ENCODE measurements around the gene RER1.

The RER1 gene

DNA sequence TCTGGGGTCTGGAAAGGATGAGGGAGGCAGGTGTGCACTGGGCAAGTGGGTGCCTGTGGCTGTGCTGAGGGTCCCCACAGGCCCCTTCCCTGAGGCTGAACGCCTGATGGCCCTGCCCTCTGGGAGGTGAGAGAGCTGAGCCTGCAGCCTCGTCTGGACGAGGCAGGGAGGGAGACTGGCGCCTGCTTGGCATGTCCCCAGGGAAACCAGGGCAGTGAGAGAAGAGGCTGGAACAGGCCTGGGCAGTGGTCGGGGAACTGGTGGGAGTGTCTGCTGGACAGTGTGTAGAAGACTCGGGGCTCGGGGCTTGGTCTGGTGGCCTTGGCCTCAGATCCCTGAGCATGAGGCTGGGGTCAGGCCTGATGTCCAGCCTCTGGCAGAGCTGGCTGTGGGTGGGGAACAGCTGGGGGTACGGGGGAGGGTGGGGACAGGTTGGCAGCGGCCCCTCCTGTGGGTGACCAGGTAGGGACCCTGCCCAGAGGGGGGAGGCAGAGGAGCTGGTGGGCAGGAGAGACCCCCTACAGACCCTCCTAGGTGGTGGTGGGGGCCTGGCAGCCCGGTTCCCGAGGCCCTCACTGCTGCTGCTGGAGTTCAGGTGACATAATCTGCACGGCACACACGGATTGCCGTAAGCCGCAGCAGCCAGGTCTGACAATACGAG, 53.7 kb downstream of the RER1 start:
- DNase-seq (ENCODE audit: low read depth, low spot score), result no peak

DNA sequence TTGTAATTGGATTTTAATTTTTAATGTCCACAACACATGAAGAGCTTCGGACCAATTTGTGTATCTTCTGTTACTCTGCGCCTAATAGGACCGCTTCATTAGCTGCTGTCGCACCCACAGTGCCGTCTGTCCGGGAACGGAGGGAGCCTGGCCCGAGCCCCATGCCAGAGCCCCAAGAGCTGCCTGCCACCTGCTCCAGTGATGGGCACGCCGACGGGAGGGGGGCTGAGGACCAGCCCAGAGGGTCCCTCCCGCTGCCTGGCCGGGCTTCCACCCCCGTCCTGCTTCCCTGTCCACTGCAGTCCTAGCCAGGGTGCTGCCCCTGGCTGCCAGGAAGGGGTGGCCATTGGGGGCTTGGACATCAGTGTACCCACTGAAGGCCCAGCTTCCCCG, 54.2 kb downstream of the RER1 start:
- DNase-seq (ENCODE audit: low read depth, low spot score), result no peak

DNA sequence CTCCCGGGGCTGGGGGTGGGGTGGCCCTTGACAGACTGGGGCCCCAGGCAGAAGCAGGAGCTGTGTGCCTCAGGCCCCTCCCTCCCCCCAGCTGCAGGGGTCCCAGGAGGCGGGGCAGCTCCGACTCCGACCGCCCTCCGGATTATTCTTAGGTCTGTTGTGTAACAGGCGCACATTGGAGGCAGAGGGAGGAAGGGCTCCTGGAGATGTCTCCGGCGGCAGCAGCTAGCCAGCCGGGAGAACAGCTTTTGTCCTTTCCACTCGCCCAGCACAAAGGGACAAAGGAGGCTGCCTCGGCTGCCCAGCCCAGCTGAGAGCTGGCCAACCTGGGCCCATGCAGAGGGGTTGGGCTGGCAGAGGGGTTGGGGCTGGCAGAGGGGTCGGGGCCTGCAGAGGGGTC, 54.8 kb downstream of the RER1 start:
- DNase-seq (ENCODE audit: low read depth, low spot score), result no peak

DNA sequence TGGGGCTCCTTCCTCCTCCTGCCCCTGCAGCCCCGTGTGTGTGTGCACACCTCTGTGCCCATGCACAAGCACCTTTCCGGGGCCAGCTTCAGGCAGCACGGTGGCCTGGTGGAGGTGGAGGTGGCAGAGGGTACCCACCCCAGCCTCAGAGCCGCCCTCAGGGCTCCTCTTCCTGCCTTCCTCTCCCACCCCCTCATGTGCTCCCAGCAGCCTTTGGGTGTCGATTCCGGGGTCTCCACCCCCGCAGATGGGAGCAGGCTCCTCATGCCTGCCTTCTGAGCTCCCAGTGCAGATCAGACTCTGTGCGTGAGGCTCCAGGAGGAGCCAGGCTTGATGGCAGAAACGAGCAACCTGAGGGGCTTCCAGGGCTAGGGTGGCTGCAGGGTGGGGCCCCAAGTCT, 55.2 kb downstream of the RER1 start:
- DNase-seq (ENCODE audit: low read depth, low spot score), result no peak

DNA sequence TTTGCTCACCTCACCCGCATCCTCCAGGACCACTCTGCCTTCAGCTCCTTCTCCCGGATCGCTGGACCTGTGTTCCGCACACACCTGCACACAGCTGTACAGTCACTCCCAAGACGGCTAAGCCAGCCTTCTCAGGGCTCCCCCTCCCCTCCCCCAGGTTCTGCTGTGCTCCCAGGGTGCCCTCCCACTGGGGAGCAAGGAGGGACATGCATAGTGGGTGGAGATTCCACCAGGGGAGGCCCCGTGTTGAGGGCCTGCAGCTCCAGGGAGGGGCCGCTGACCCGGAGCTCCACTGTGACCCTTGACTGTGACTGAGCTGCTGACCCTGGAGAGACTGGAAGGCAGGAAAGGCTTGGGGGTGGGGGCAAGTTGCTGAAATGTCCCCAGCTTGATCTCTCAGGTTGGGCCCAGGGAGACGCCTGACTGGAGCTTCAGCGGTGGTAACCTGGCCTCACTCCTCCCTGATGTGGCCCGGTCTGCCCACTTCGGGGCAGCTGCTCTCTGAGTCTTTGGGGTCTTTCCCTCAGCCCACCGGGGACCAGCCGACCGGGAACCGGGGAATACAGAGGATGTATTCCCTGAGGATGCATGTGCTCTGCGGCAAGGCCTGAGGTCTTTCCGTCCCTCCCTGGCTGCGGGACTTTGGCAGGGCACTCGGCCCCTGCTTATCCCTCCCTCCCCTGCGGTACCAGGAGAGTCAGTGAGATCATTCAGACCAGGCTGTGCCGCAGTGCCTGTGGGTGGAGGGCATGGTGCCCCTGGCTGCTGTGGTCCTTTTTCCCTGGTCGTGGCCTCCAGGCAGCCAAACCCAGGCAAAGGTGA, 55.8 kb downstream of the RER1 start:
- no peak for DNase-seq (ENCODE audit: low read depth, low spot score)

DNA sequence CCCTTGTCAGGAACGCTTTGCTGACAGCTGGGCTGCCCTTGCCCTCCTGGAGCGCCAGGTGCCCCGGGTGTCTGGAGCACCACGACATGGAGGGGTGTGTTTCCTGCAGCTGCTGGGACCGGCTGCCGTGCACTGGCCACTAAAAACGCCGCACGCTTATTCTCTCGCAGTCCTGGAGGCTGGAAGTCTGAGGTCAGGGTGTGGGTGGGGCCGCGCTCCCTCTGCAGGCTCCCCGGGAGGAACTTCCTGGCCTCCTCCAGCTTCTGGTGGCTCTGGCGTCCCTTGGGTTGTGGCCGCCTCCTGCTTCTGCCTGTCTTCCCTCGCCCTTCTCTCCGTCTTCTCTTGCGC, 56.4 kb downstream of the RER1 start:
- DNase-seq (ENCODE audit: low read depth, low spot score), result no peak

DNA sequence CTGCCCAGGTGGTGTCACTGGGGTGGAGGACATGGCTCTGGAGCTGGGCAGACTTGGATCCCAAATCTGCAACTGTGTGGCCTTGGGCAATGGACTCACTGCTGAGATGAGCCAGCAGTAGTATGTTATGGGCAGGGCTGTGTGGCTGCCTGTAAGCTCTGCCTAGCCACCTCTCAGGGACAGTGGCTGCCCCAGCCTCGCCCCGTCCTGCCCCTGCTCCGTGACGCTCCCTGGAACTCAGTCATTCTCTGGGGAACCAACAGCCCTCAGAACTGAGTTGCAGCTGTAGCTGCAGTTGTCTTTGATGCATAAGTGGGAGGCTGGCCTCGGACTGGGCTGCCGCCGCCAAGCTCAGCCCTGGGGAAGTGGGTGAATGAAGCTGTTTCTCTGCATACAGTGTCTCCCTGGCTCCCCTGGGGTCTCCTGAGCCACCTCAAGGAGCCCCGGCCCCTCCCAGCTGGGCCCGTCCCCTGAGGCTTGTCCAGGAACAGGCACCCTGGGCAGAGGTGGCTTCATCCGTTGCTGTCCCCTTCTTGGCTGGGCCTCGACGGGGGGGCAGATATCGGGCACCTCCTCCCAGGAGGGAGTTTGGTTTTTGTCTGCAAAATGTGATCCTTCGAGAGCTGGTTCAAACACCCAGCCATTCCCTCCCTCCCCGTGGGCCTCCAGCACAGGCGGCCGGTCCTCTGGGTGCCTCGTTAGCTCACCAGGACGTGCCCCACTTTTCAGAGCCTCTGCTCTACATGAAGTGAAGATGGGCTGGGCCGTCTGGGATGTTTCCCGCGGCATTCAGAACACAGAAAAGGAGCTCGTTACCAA, 58.2 kb downstream of the RER1 start:
- no peak for DNase-seq (ENCODE audit: low read depth, low spot score)

DNA sequence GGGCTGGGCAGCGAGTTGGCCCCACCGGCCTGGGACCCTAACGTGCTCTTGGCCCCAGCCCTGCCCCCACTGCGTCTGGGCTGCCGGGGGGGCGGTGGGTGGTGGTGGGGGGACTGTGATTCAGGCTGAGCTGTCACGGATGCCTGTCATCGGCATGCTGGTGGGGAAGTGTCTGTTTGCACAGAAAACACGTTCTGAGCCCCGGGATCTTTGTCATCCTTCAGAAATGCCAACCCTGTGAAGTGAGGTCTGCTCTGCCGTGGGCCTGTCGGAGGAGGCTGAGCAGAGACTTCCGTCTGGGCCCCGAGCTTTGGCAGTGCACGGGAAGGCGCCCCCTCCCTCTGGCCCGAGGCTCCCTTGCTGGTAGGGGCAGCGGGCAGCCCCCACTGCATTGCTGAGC, 60.1 kb downstream of the RER1 start:
- DNase-seq (ENCODE audit: low read depth, low spot score), result no peak

DNA sequence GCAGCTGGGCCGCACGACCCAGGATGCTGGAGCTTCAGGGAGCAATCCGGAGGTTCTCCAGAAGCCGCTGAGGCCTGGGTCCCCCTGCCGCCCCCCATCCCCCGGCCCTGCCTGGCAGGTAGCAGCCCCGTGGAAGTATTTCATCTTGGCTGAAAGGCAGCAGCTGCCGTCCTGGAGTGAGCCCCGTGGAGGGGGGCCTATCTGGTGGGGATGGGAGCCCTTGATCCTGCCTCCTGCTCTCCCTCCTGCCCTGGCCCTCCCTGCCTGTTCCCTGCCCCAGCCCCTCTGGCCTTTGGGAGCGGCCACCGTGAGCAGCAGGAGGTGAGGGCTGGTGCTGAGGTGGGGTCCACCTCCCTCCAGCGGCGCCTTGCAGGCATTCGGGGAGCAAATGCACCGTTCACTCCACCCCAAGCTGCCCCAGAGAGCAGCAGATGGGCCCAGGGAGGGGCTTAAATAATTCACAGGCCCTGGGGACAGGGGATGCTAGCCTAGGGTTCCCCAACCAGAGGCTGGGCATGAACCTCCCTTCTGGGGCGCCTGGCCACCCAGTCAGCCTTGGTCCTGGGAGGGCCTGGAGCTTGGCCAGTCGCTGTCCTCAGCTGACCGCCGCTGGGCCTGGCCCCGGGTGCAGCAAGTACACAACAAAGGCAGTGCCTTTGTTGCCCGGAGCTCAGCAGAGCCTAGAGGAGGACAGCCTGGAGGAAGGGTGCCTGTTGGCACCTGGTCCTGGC, 60.7 kb downstream of the RER1 start:
- DNase-seq (ENCODE audit: low read depth, low spot score), result no peak

DNA sequence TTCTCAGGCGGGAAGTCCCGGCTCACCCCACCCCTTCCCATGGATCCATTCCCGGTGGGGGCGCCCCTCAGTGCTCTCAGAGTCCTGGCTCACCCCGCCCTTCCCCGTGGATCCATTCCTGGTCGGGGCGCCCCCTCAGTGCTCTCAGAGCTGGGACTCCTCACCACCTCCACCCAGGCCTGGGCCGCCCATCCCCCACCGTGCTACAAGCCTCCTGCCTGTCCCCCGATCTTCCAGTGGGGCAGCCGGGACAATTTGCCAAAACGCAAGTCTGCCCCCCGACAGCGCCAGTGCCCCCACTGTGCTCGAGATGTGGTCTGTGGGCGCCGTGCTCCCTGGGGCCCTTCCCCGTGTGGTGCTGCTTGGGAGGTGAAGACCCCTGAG, 61.3 kb downstream of the RER1 start:
- no peak for DNase-seq (ENCODE audit: low read depth, low spot score)

DNA sequence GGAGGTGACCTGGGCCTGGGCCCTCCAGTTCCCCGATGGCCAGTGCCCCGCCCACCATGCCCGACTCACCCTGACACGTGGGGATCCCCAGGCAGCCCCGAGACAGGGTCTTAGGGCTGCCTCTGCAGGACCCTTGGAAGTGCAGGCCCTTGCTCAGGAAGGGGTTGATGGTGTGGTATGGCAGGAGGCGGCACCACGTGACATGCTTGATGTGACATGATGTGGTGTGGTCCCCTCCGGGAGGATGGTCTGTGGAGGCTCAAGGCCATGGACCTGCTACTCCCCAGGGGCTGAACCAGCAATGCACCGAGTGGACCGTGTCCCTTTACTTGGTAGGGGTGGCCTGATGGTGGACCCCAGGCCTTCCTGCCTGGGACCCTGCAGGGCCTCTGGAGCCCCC, 62.6 kb downstream of the RER1 start:
- no peak for DNase-seq (ENCODE audit: low read depth, low spot score)

Data from activated CD4-positive, CD25-positive, alpha-beta regulatory T cell treated with anti-CD3 and anti-CD28 coated beads, Interleukin-2, amount 50 U/mL, for 16 hours (primary cell).